Effector memory CD8-positive, alpha-beta T cell (primary cell): Measurements from ENCODE around the gene SLC30A9.

Experiments used
- ATAC-seq: fragments of 150-1000 bp; cut with Tn5 transposase; replicated peaks from 2 replicates; pipeline ENCODE4 v1.10.0; 2021; ENCODE audit warnings: mild to moderate bottlenecking, moderate library complexity
- DNase-seq, 3 experiments: peaks; one replicate each; pipeline ENCODE4 v3.0.0; 2021
- H3K27ac Mint-ChIP-seq, 2 donors: one replicate each; pipeline ENCODE4 v1.8.0; 2022; ENCODE audit warnings: mild to moderate bottlenecking in 2 of 2, mixed read lengths in 2 of 2, moderate library complexity in 2 of 2
- H3K27me3 Mint-ChIP-seq, 2 donors: one replicate each; pipeline ENCODE4 v1.8.0; 2022; ENCODE audit warnings: mixed read lengths in 2 of 2
- H3K36me3 Mint-ChIP-seq: one replicate; pipeline ENCODE4 v1.8.0; 2022; ENCODE audit warnings: mild to moderate bottlenecking, moderate library complexity, mixed read lengths; ENCODE audit not compliant: insufficient read depth
- H3K4me1 Mint-ChIP-seq, 2 donors: one replicate each; pipeline ENCODE4 v1.8.0; 2022; ENCODE audit warnings: low read depth in 2 of 2, mixed read lengths in 2 of 2
- H3K4me3 Mint-ChIP-seq, 2 donors: one replicate each; pipeline ENCODE4 v1.8.0; 2022; ENCODE audit warnings: mild to moderate bottlenecking in 2 of 2, mixed read lengths in 2 of 2, moderate library complexity in 2 of 2
- H3K9me3 Mint-ChIP-seq, 2 donors: one replicate each; pipeline ENCODE4 v1.8.0; 2022; ENCODE audit warnings: mixed read lengths in 2 of 2
- total RNA-seq, 9 experiments: gene quantifications; one replicate each; lab custom pipeline; 2026; lab: John Stamatoyannopoulos, UW

SLC30A9 gene
- total RNA-seq: 41.0 to 79.5 (median 73.1) reads per million in 9 experiments

GRCh38 chr4:41990365-41991111, at the start of gene SLC30A9:
Gene SLC30A9, plus strand, starts transcription at chr4:41990530. Its CDS starts 122 bp downstream, at chr4:41990652.
- ATAC-seq: peak; percentile 94
- Mint-ChIP-seq H3K4me1 (peaks cover 17 to 25% of the 10 kb centered on the region in 2 donors), H3K27me3 (no peaks in the 10 kb centered on the region), H3K9me3 (no peaks in the 10 kb centered on the region), H3K27ac (peak within 1 kb of the TSS; percentile 96 to 99), H3K36me3 (peaks cover 13% of the 10 kb centered on the region), H3K4me3 (peak within 1 kb of the TSS; percentile 93 to 95)
- peak; percentile 91 to 92 (median 91) for DNase-seq

GRCh38 chr4:41940834-41941233, 49.5 kb upstream of the SLC30A9 start:
- peak overlapping the region in 1 of 2 donors; percentile 19 for H3K27ac Mint-ChIP-seq
- DNase-seq (no peak), ATAC-seq (no peak)
- no peaks in the 10 kb centered on the region for H3K9me3 Mint-ChIP-seq
- peaks cover 53% of the 10 kb centered on the region for H3K36me3 Mint-ChIP-seq
- no peaks in the 10 kb centered on the region for H3K27me3 Mint-ChIP-seq
- H3K4me3 Mint-ChIP-seq: no peak overlapping the region
- peaks cover 16 to 17% of the 10 kb centered on the region in 2 donors for H3K4me1 Mint-ChIP-seq

GRCh38 chr4:41943506-41943905, 46.8 kb upstream of the SLC30A9 start:
- H3K27ac Mint-ChIP-seq: peak overlapping the region in 1 of 2 donors; percentile 69
- peaks cover 74% of the 10 kb centered on the region for H3K36me3 Mint-ChIP-seq

GRCh38 chr4:41944089-41944488, 46.2 kb upstream of the SLC30A9 start:
- Mint-ChIP-seq H3K4me3 (no peak overlapping the region), H3K27ac (no peak overlapping the region), H3K9me3 (no peaks in the 10 kb centered on the region), H3K27me3 (no peaks in the 10 kb centered on the region), H3K4me1 (peaks cover 3 to 5% of the 10 kb centered on the region in 2 donors), H3K36me3 (peaks cover 72% of the 10 kb centered on the region)
- DNase-seq (no peak), ATAC-seq (no peak)

More at GRCh38 chr4:41943506-41943905, 46.8 kb upstream of the SLC30A9 start:
- Mint-ChIP-seq H3K4me3 (no peak overlapping the region), H3K27me3 (no peaks in the 10 kb centered on the region), H3K4me1 (peaks cover 5 to 6% of the 10 kb centered on the region in 2 donors), H3K9me3 (no peaks in the 10 kb centered on the region)
- ATAC-seq: no peak
- no peak for DNase-seq

- Mint-ChIP-seq H3K4me1 (peaks cover 6 to 12% of the 10 kb centered on the region in 2 donors), H3K9me3 (no peaks in the 10 kb centered on the region), H3K27me3 (no peaks in the 10 kb centered on the region), H3K36me3 (peaks cover 74% of the 10 kb centered on the region), H3K4me3 (no peak overlapping the region), H3K27ac (no peak overlapping the region)
- no peak for DNase-seq
- no peak for ATAC-seq
Measured at GRCh38 chr4:41949531-41949930, 40.8 kb upstream of the SLC30A9 start.

- Mint-ChIP-seq H3K27ac (no peak overlapping the region), H3K36me3 (peaks cover 25% of the 10 kb centered on the region), H3K4me3 (no peak overlapping the region)
Measured at GRCh38 chr4:41957634-41958033, 32.7 kb upstream of the SLC30A9 start.

GRCh38 chr4:41963105-41963504, 27.2 kb upstream of the SLC30A9 start:
- no peak overlapping the region for H3K4me3 Mint-ChIP-seq
- DNase-seq (peak in 1 of 3 experiments; percentile 6), ATAC-seq (no peak)
- no peaks in the 10 kb centered on the region for H3K27me3 Mint-ChIP-seq
- H3K4me1 Mint-ChIP-seq: no peaks in the 10 kb centered on the region
- H3K9me3 Mint-ChIP-seq: peaks cover 0 to 3% of the 10 kb centered on the region in 2 donors
- H3K36me3 Mint-ChIP-seq: no peaks in the 10 kb centered on the region
- H3K27ac Mint-ChIP-seq: no peak overlapping the region

More at GRCh38 chr4:41957634-41958033, 32.7 kb upstream of the SLC30A9 start:
- ATAC-seq (peak; percentile 39), DNase-seq (peak in 1 of 3 experiments; percentile 6)
- Mint-ChIP-seq H3K9me3 (no peaks in the 10 kb centered on the region), H3K27me3 (no peaks in the 10 kb centered on the region), H3K4me1 (peaks cover 0 to 4% of the 10 kb centered on the region in 2 donors)

GRCh38 chr4:41964401-41964800, 25.9 kb upstream of the SLC30A9 start:
- no peak for DNase-seq
- no peak overlapping the region for H3K27ac Mint-ChIP-seq
- ATAC-seq: no peak
- no peaks in the 10 kb centered on the region for H3K4me1 Mint-ChIP-seq
- H3K36me3 Mint-ChIP-seq: no peaks in the 10 kb centered on the region
- no peak overlapping the region for H3K4me3 Mint-ChIP-seq
- no peaks in the 10 kb centered on the region for H3K27me3 Mint-ChIP-seq
- peaks cover 0 to 6% of the 10 kb centered on the region in 2 donors for H3K9me3 Mint-ChIP-seq

- peaks cover 5 to 9% of the 10 kb centered on the region in 2 donors for H3K27me3 Mint-ChIP-seq
- H3K27ac Mint-ChIP-seq: no peak overlapping the region
- peaks cover 0 to 6% of the 10 kb centered on the region in 2 donors for H3K9me3 Mint-ChIP-seq
- H3K4me1 Mint-ChIP-seq: no peaks in the 10 kb centered on the region
- no peaks in the 10 kb centered on the region for H3K36me3 Mint-ChIP-seq
- ATAC-seq: no peak
- no peak for DNase-seq
- no peak overlapping the region for H3K4me3 Mint-ChIP-seq
Measured at GRCh38 chr4:41967392-41967791, 22.9 kb upstream of the SLC30A9 start.

- no peak overlapping the region for H3K4me3 Mint-ChIP-seq
- no peak for DNase-seq
- no peak overlapping the region for H3K27ac Mint-ChIP-seq
- H3K9me3 Mint-ChIP-seq: peaks cover 0 to 6% of the 10 kb centered on the region in 2 donors
- H3K27me3 Mint-ChIP-seq: peaks cover 10 to 12% of the 10 kb centered on the region in 2 donors
- ATAC-seq: no peak
- H3K4me1 Mint-ChIP-seq: no peaks in the 10 kb centered on the region
- H3K36me3 Mint-ChIP-seq: no peaks in the 10 kb centered on the region
Measured at GRCh38 chr4:41969671-41970070, 20.7 kb upstream of the SLC30A9 start.

- H3K36me3 Mint-ChIP-seq: no peaks in the 10 kb centered on the region
- no peaks in the 10 kb centered on the region for H3K4me1 Mint-ChIP-seq
- H3K27me3 Mint-ChIP-seq: peaks cover 19 to 29% of the 10 kb centered on the region in 2 donors
- no peak for DNase-seq
- no peaks in the 10 kb centered on the region for H3K9me3 Mint-ChIP-seq
- H3K4me3 Mint-ChIP-seq: no peak overlapping the region
- H3K27ac Mint-ChIP-seq: no peak overlapping the region
- no peak for ATAC-seq
Measured at GRCh38 chr4:41975341-41975740, 15.0 kb upstream of the SLC30A9 start.

- no peaks in the 10 kb centered on the region for H3K9me3 Mint-ChIP-seq
- no peak for ATAC-seq
- H3K36me3 Mint-ChIP-seq: no peaks in the 10 kb centered on the region
- H3K27ac Mint-ChIP-seq: no peak overlapping the region
- H3K4me1 Mint-ChIP-seq: no peaks in the 10 kb centered on the region
- H3K4me3 Mint-ChIP-seq: no peak overlapping the region
- DNase-seq: no peak
- peaks cover 14 to 28% of the 10 kb centered on the region in 2 donors for H3K27me3 Mint-ChIP-seq
Measured at GRCh38 chr4:41976775-41977516, 13.4 kb upstream of the SLC30A9 start.

- Mint-ChIP-seq H3K27me3 (peaks cover 8 to 23% of the 10 kb centered on the region in 2 donors), H3K4me3 (no peak overlapping the region), H3K4me1 (no peaks in the 10 kb centered on the region), H3K9me3 (no peaks in the 10 kb centered on the region), H3K36me3 (no peaks in the 10 kb centered on the region), H3K27ac (no peak overlapping the region)
- DNase-seq (no peak), ATAC-seq (no peak)
Measured at GRCh38 chr4:41977709-41978108, 12.6 kb upstream of the SLC30A9 start.
